HG03139 (cell line): ENCODE data around the gene OSBPL7.

Experiments
- ATAC-seq: cut with Tn5 transposase; IDR thresholded peaks from one replicate; pipeline ENCODE4 v1.9.1; 2021; ENCODE audit not compliant: unreplicated experiment

The OSBPL7 gene

GRCh38 chr17:47848198-47848513 lies 26.6 kb upstream of the OSBPL7 start:
- no peak for ATAC-seq

- ATAC-seq: no peak
Measured at GRCh38 chr17:47847341-47848197, 26.0 kb upstream of the OSBPL7 start.

- ATAC-seq: no peak
Measured at GRCh38 chr17:47846716-47847340, 25.2 kb upstream of the OSBPL7 start.

GRCh38 chr17:47845716-47846075 lies 24.1 kb upstream of the OSBPL7 start:
- ATAC-seq: no peak

GRCh38 chr17:47844814-47845715 lies 23.5 kb upstream of the OSBPL7 start:
- ATAC-seq: no peak

- no peak for ATAC-seq
Measured at GRCh38 chr17:47844227-47844626, 22.6 kb upstream of the OSBPL7 start.

GRCh38 chr17:47843391-47843730 lies 21.8 kb upstream of the OSBPL7 start:
- no peak for ATAC-seq

- ATAC-seq: no peak
Measured at GRCh38 chr17:47841488-47842291, 20.1 kb upstream of the OSBPL7 start.

GRCh38 chr17:47840742-47841487 lies 19.3 kb upstream of the OSBPL7 start, which contains the start of gene SCRN2:
Gene SCRN2 (minus strand): TSS chr17:47841273. CDS start chr17:47840843, 430 bp downstream.
- peak; percentile 76 for ATAC-seq

- no peak for ATAC-seq
Measured at GRCh38 chr17:47840001-47840741, 18.6 kb upstream of the OSBPL7 start.

GRCh38 chr17:47839071-47839470 lies 17.5 kb upstream of the OSBPL7 start:
- ATAC-seq: no peak

GRCh38 chr17:47838636-47839035 lies 17.0 kb upstream of the OSBPL7 start:
- ATAC-seq: no peak

GRCh38 chr17:47837401-47838039 lies 15.9 kb upstream of the OSBPL7 start:
- ATAC-seq: no peak

- ATAC-seq: no peak
Measured at GRCh38 chr17:47836601-47837000, 15.0 kb upstream of the OSBPL7 start.

- ATAC-seq: no peak
Measured at GRCh38 chr17:47834756-47835155, 13.2 kb upstream of the OSBPL7 start.

- ATAC-seq: no peak
Measured at GRCh38 chr17:47831934-47832327, 10.3 kb upstream of the OSBPL7 start.

GRCh38 chr17:47831003-47831933 lies 9.7 kb upstream of the OSBPL7 start, which contains the start of the genes LRRC46 and MRPL10:
Gene LRRC46 (plus strand): TSS chr17:47831670. CDS start chr17:47831990, 320 bp downstream.
Gene MRPL10 (minus strand): TSS chr17:47831541. CDS start chr17:47831511, 30 bp downstream.
- ATAC-seq: peak; percentile 81
